SK-N-DZ (cell line): ENCODE results near the gene EPB41L5.
"Not testable (repeated sequence)": the region's sequence is repeated elsewhere in the genome, so short reads cannot be mapped to it uniquely, and the experiment has no call there.

Source experiments
- DNase-seq: peaks from one replicate; pipeline ENCODE4 v3.0.0-alpha.2; 2015; ENCODE audit warnings: low spot score

The EPB41L5 gene

DNA sequence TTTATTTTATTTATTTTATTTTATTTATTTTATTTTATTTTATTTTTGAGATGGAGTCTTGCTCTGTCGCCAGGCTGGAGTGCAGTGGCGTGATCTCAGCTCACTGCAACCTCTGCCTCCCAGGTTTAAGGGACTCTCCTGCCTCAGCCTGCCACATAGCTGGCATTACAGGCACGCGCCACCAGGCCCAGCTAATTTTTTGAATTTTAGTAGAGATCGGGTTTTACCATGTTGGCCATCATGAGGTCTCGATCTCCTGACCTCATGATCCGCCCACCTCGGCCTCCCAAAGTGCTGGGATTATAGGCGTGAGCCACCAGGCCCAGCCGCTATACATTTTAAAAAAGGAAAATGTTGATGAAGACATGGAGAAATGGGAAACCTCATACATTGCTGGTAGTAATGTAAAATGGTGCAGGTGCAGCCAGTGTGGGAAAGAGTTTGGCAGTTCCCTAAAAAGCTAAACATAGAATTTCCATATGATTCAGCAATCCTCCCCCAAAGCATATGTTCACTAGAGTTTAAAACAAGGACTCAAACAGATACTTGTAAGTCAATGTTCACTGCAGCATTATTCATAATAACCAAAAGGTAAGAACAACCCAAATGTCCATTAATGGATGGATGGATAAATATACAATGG lies 187.1 kb downstream of the EPB41L5 start:
- DNase-seq, result not testable (repeated sequence)

GRCh38 chr2:120203251-120204021 lies 190.6 kb downstream of the EPB41L5 start:
- no peak for DNase-seq

- DNase-seq, result peak; percentile 35
These were observed 191.1 kb downstream of the EPB41L5 start for GRCh38 chr2:120204022-120204405.

DNA sequence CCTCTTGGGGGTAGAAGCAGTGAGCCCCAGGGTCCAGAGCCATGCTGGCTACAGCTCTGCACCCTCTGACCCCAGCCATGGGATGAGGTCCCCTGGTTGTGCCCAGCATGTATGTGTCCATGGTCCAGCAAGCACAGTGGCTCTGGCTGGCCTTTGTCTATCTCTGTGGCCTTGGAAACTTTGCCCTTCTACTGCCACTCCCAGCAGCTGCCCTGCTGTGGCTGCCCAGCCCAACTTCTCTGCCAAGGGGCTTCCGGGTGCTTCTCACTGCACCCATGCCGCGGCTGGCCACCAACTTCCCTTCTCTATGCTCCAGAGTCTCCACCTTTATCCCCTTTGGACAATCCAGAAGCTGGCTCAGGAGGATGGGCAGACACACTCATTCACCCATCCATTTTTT lies 191.5 kb downstream of the EPB41L5 start:
- DNase-seq, result no peak

DNA sequence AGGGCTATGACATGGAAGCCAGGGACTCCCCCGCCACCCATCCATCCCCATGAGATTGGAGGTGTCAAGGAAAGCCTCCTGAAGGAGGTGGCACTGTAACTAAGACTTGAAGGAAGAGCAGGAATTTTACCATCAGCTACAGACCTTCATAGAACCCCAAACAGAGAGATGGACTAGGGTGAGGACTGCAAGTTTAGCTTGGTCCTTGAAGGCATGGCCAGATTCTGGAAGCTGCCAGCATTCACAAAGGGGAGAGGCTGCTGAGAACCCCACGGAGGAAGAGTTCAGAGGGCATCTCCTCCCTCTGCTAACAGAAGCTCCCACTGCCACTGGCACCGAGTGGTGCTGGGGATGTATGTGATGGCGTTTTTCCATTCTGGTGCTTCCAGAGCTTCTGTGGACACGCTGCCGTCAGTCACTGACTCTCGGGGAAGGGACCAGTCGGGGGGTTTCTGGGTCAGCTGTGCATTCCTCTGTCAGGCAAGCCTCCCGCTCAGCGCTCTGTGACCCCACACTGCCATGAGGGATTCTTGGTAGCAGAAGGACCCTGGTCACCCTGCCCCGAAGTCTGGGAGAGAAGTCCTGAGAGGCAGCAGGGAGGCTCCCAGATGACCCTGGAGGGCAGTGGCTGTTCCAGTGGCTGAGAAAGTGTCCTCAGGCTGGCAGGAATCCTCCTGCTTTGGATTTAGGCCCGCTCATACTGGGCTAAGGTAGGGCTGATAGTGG lies 192.2 kb downstream of the EPB41L5 start:
- DNase-seq, result no peak

DNA sequence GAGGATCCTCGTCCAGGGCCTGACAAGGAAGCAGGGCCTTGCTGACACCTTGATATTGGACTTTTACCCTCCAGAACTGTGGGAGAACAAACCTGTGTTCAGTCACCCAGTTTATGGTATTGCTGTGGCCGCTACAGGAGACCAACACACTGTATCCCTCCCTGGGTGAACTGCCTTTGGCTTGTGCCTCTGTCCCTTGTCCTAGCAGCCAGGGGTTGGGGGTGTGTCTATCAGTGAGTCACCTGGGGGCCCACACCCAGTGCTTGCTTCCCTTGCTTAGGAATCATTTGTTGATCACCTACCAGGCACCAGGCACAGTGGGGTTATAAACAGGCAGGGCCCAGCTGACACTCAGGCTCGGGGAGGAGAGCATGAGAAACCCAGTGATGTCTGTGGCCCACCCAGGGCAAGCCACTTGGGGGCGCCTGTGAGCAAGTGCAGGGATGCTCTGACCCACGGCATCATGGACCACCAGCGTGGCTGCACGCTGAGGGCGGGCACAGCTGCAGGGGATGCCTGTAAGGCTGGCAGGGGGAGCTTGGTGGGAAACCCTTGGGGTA lies 193.2 kb downstream of the EPB41L5 start:
- DNase-seq, result peak; percentile 31

GRCh38 chr2:120208381-120209353 lies 195.8 kb downstream of the EPB41L5 start:
- no peak for DNase-seq

GRCh38 chr2:120209427-120210269 lies 196.8 kb downstream of the EPB41L5 start:
- DNase-seq, result no peak

DNA sequence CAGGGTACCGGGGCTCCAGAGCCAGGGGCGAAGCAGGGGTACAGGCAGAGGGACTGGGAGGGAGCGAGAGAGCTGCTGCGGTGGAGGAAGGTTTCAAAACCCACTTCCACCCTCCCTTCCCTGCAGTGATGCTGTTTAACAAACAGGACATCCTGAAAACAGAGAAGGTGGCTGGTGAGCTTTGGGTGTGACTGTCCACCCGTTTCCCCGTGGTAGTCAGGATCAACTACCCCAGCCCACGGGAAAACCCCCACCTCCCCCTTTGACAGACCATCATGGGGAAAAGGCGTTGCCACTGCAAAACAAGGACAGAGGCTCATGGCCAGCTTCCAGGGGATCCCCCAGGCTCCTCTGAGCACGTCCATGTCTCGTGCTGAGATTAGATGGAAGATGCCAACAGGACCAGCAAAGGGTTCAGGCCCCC lies 197.4 kb downstream of the EPB41L5 start:
- DNase-seq, result no peak

DNA sequence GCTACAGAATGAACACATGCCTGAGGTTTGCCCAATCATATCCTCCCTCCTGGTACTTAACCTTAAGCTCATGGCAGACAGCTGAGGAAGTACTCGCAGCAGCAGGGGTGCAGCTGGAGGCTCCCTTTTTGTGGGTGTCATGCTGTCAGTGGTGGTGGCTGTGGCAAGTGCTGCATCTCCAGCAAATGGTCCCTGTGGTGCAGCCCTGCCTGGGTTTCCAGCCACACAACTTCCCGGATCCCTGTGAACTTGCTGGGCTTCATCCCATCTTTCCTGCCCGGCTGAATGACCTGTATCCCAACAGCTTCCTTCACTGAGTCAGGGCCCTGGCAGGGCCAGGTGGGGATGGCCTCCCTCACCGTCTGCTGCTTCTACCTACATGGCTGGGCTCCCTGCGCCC lies 205.3 kb downstream of the EPB41L5 start:
- DNase-seq, result no peak

- no peak for DNase-seq
These were observed 206.4 kb downstream of the EPB41L5 start for GRCh38 chr2:120219291-120219690.

GRCh38 chr2:120219766-120220165 lies 206.9 kb downstream of the EPB41L5 start:
- no peak for DNase-seq

DNA sequence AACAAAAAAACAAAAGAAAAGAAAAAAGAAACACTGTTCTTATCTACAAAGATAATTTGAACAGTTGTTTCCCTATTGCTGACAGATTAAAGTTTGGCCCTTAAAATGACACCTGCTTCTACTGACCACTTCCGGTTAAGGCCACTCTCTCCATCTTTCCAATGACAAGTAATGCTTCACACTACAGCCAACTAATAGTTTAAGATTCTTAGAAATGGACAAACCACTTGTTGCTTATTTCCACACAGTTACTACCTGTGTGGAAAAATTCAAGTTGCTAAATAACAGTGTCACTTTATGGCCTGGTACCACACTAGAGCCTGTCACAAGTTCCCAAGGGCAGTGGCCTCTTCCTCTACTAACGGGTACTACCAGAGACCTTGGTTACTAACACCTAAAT lies 207.9 kb downstream of the EPB41L5 start:
- DNase-seq, result no peak

- no peak for DNase-seq
These were observed 208.7 kb downstream of the EPB41L5 start for GRCh38 chr2:120221616-120222015.

GRCh38 chr2:120222186-120223033 lies 209.5 kb downstream of the EPB41L5 start:
- DNase-seq, result no peak

DNA sequence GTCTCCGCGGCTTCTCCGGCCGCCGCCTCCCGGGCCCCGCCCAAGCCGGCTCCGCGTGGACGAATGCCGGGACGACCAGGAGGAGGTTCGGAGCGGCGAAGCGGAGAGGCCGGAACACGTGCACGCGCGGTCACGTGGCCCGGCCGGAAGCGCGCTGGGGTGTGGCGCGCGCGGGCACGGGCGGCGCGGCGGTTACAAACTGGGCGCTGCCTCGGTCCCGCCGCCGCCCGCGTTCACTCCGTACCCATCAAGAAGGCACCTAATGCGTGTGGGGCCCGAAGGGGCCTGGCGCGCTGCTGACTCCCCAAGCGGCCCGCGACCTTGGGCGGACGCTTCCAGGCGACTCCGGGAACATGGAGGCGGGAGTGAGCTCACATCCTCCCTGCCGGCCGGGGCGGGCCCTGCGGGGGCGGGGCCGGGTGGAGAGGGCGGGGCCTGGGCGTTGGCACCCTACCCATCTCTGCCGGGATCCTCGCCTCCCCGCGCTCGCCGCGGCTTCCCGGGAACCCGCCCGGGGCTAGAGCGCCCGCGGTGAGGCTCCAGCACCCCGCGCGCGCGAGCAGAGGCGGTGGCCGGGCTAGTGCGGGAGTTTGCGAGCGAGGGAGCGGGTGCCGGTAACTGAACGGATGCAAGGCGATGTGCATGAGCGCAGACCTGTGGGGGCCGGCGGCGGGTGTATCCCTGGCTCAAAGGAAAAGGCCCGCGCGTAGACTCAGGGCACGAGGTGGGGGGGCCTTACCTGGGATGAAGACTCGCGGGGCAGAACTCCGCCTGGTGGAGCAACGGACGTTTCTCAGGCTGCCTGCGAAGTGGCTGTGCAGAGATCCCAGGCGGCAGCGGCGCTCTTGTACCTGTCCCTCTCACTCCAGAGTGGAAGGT lies 210.4 kb downstream of the EPB41L5 start, which contains the start of gene TMEM185B:
TSS of gene TMEM185B (minus strand) at position 367 of the 879 bp plus-strand sequence. CDS start 424 bp downstream, outside the sequence.
- DNase-seq, result peak; percentile 61

GRCh38 chr2:120224256-120224655 lies 211.4 kb downstream of the EPB41L5 start:
- no peak for DNase-seq
